HCT116 (cell line): ENCODE results near the gene SERINC5. TPM values are rescaled to one million over a fixed set of nuclear protein-coding genes. Genes with fewer than 3 reads are reported as not detected.

Source experiments
- ATAC-seq: fragments of 200-7000 bp; cut with Tn5 transposase; 2 replicates; pipeline ENCODE4 v1.9.1; 2020; ENCODE audit warnings: mild to moderate bottlenecking, moderate library complexity
- BruUV-seq: library from RNA; stranded (reverse); fragments of 400-500 nt; replicated peaks from 2 replicates; lab custom pipeline; 2021; lab: Mats Ljungman, UMichigan
- CTCF ChIA-PET: fragments of 300-600 bp; sonication (Branson Sonifier 250); formaldehyde crosslinking; loops from one replicate; lab custom pipeline; 2021; ENCODE audit warnings: antibody characterized with exemption; lab: Charles Lee
- POLR2A ChIA-PET: fragments of 300-600, 350-600 bp; sonication (Branson Sonifier 250); formaldehyde crosslinking; loops from one replicate; lab custom pipeline; 2021; ENCODE audit warnings: antibody characterized with exemption; lab: Charles Lee
- RAD21 ChIA-PET, 2 experiments: fragments of 300-600 bp; sonication (Branson Sonifier 250); formaldehyde crosslinking; loops; one replicate each; lab custom pipeline; 2023; ENCODE audit warnings: low total read pairs in 2 of 2; ENCODE audit not compliant: uncharacterized antibody in 2 of 2, unreplicated experiment in 2 of 2, low non-redundant PET in 1 of 2; lab: Charles Lee
- DNase-seq: peaks from one replicate; pipeline ENCODE4 v3.0.0-alpha.2; 2010; ENCODE audit warnings: low read depth, low spot score
- H2AFZ ChIP-seq: fragments of 200-600 bp; shearing (Covaris generic), sonication (generic); 2 replicates; pipeline ENCODE4 v1.6.1; 2017; ENCODE audit warnings: low read depth, mixed run types, mixed read lengths, antibody characterized with exemption, low read length; ENCODE audit not compliant: poor library complexity, severe bottlenecking
- H3K27ac ChIP-seq: 2 replicates; pipeline ENCODE4 v1.5.1; 2012; ENCODE audit warnings: low read depth, low read length
- H3K27me3 ChIP-seq: fragments of 200-600 bp; sonication (generic); 2 replicates; pipeline ENCODE4 v1.6.1; 2016; ENCODE audit warnings: mixed run types, low read length, mixed read lengths; ENCODE audit not compliant: insufficient read depth
- H3K36me3 ChIP-seq, 2 experiments: fragments of 200-500 bp in 1 of 2; fragments of 200-600 bp in 1 of 2; sonication (Bioruptor generic) in 1 of 2; sonication (generic) in 1 of 2; 2 replicates each; pipeline versions ENCODE4 v1.5.1 to v1.6.1; 2014 to 2016; ENCODE audit warnings: low read length in 2 of 2, inconsistent platforms in 1 of 2, mixed read lengths in 1 of 2, mixed run types in 1 of 2; ENCODE audit not compliant: insufficient read depth in 2 of 2, control insufficient read depth in 1 of 2
- H3K4me1 ChIP-seq, 2 experiments: fragments of 200-600 bp in 1 of 2; sonication (generic) in 1 of 2; 2 replicates each; pipeline versions ENCODE4 v1.5.1 to v1.6.1; 2012 to 2017; ENCODE audit warnings: low read length in 2 of 2, inconsistent platforms in 1 of 2, mild to moderate bottlenecking in 1 of 2, mixed read lengths in 1 of 2, mixed run types in 1 of 2, moderate library complexity in 1 of 2; ENCODE audit not compliant: insufficient read depth in 2 of 2, control insufficient read depth in 1 of 2
- H3K4me2 ChIP-seq: fragments of 200-600 bp; sonication (generic); 2 replicates; pipeline ENCODE4 v1.6.1; 2017; ENCODE audit warnings: mixed run types, low read length, mixed read lengths
- H3K4me3 ChIP-seq, 2 experiments: fragments of 200-600 bp in 1 of 2; sonication (generic) in 1 of 2; replicated peaks in 1 of 2; 2 replicates each; pipeline ENCODE4 v1.5.1; 2011 to 2016; ENCODE audit warnings: low read length in 2 of 2, control low read depth in 1 of 2, low read depth in 1 of 2, mild to moderate bottlenecking in 1 of 2, mixed read lengths in 1 of 2, mixed run types in 1 of 2
- H3K79me2 ChIP-seq: fragments of 200-600 bp; sonication (generic); 2 replicates; pipeline ENCODE4 v1.6.1; 2017; ENCODE audit warnings: mild to moderate bottlenecking, mixed run types, low read length, moderate library complexity, mixed read lengths; ENCODE audit not compliant: insufficient read depth
- H3K9ac ChIP-seq: fragments of 200-600 bp; sonication (generic); 2 replicates; pipeline ENCODE4 v1.6.1; 2016; ENCODE audit warnings: low read length, mixed read lengths
- H3K9me2 ChIP-seq: fragments of 200-600 bp; sonication (generic), shearing (Covaris generic); 2 replicates; pipeline ENCODE4 v1.6.1; 2017; ENCODE audit warnings: mixed run types, mild to moderate bottlenecking, moderate library complexity; ENCODE audit not compliant: insufficient read depth
- H3K9me3 ChIP-seq, 2 experiments: fragments of 200-500 bp in 1 of 2; fragments of 200-600 bp in 1 of 2; sonication (Bioruptor generic) in 1 of 2; sonication (generic) in 1 of 2; 2 replicates each; pipeline ENCODE4 v1.6.1; 2014 to 2017; ENCODE audit warnings: low read length in 2 of 2, mixed read lengths in 2 of 2, inconsistent platforms in 1 of 2, low read depth in 1 of 2, mild to moderate bottlenecking in 1 of 2, mixed run types in 1 of 2, moderate library complexity in 1 of 2; ENCODE audit not compliant: control insufficient read depth in 1 of 2, insufficient read depth in 1 of 2
- H4K20me1 ChIP-seq: fragments of 200-600 bp; sonication (generic), shearing (Covaris generic); 2 replicates; pipeline ENCODE4 v1.6.1; 2017; ENCODE audit warnings: mixed run types, mild to moderate bottlenecking, moderate library complexity; ENCODE audit not compliant: insufficient read depth
- CBX3 ChIP-seq: IDR thresholded peaks from 2 replicates; pipeline ENCODE4 v1.6.1; 2012; ENCODE audit warnings: low read depth
- EGR1 ChIP-seq: IDR thresholded peaks from 2 replicates; pipeline ENCODE4 v1.6.1; 2012; ENCODE audit warnings: low read depth
- EZH2 ChIP-seq: fragments of 200-600 bp; sonication (generic); IDR thresholded peaks from 2 replicates; pipeline ENCODE4 v1.6.1; 2017; ENCODE audit warnings: antibody characterized with exemption, mixed run types
- EZH2phosphoT487 ChIP-seq: fragments of 200-600 bp; IDR thresholded peaks from 2 replicates; pipeline ENCODE4 v1.6.1; 2018; ENCODE audit warnings: antibody characterized with exemption, borderline replicate concordance
- FOSL1 ChIP-seq: IDR thresholded peaks from 2 replicates; pipeline ENCODE4 v1.6.1; 2012; ENCODE audit warnings: low read depth
- RAD21 ChIP-seq: IDR thresholded peaks from 2 replicates; pipeline ENCODE4 v1.6.1; 2012; ENCODE audit warnings: low read depth, mild to moderate bottlenecking
- YY1 ChIP-seq: IDR thresholded peaks from 2 replicates; pipeline ENCODE4 v1.6.1; 2011; ENCODE audit warnings: low read length, low read depth, moderate library complexity, mild to moderate bottlenecking; ENCODE audit not compliant: insufficient replicate concordance; ENCODE audit errors: extremely low read depth
- ZNF274 ChIP-seq: fragments of 200-500 bp; sonication (Bioruptor generic); IDR thresholded peaks from 2 replicates; pipeline ENCODE4 v1.6.1; 2014; ENCODE audit warnings: mild to moderate bottlenecking, low read depth, low read length, inconsistent platforms
- intact Hi-C: fragments of 100-400 bp; cut with micrococcal nuclease; formaldehyde crosslinking; loops from 2 replicates; pipeline ENCODE4 v1.10.0; 2022
- total RNA-seq: library from RNA; stranded (reverse); gene quantifications from one replicate; pipeline ENCODE4 v1.2.1, GENCODE V29; 2021; ENCODE audit not compliant: unreplicated experiment
- TF ChIP-seq, protein P1 (sequence below), 3 experiments: fragments of 200-600 bp in 1 of 3; sonication (generic) in 1 of 3; IDR thresholded peaks in 2 of 3; conservative IDR thresholded peaks in 1 of 3; 2 replicates each; pipeline ENCODE4 v1.5.1; 2012 to 2017; ENCODE audit warnings: low read depth in 2 of 3, low read length in 2 of 3, antibody characterized with exemption in 1 of 3, borderline replicate concordance in 1 of 3, control low read depth in 1 of 3, mild to moderate bottlenecking in 1 of 3, mixed read lengths in 1 of 3, mixed run types in 1 of 3, moderate library complexity in 1 of 3; ENCODE audit not compliant: insufficient read depth in 1 of 3
- TF ChIP-seq, protein P2 (sequence below): IDR thresholded peaks from 2 replicates; pipeline ENCODE4 v1.6.1; 2012

Gene SERINC5
- total RNA-seq, 1 experiment from 2014 or later: 39.3 TPM

DNA sequence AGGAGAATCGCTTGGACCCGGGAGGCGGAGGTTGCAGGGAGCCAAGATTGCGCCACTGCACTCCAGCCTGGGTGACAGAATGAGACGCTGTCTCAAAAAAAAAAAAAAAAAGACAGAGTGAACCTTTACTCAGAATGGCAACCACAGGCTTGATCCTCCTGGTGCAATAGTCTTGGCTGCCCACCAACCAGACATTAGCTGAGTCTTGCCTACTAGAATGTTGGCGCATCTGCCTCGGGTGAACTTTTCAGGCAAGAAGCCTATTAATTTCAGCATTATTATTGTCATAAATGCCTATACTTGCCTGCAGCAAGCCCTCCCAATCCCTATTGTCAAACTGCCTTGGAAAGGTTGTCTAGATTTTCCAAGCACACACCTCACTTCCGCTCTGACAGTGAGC is 4.2 kb downstream of the SERINC5 start:
- Histone ChIP-seq H3K36me3 (no peaks in the 10 kb centered on the region), H3K27me3 (no peaks in the 10 kb centered on the region), H3K9me3 (no peaks in the 10 kb centered on the region), H3K4me3 (no peak overlapping the region), H3K27ac (no peak overlapping the region), H3K4me1 (peaks cover 23 to 36% of the 10 kb centered on the region in 2 experiments), H2AFZ (no peak overlapping the region), H3K79me2 (peaks cover 51% of the 10 kb centered on the region), H3K9me2 (no peaks in the 10 kb centered on the region), H4K20me1 (no peaks in the 10 kb centered on the region), H3K9ac (no peak overlapping the region), H3K4me2 (no peak overlapping the region)
- ChIA-PET CTCF (no interaction called here), RAD21 (no interaction called here), POLR2A (no interaction called here)
- no peak for DNase-seq
- ATAC-seq: no peak
- no TSS peak for BruUV-seq
- TF ChIP-seq CBX3 (no peak), EGR1 (no peak), EZH2phosphoT487 (no peak), FOSL1 (no peak), YY1 (no peak), ZNF274 (no peak), RAD21 (no peak), EZH2 (no peak)
- TF ChIP-seq, protein P1, sequence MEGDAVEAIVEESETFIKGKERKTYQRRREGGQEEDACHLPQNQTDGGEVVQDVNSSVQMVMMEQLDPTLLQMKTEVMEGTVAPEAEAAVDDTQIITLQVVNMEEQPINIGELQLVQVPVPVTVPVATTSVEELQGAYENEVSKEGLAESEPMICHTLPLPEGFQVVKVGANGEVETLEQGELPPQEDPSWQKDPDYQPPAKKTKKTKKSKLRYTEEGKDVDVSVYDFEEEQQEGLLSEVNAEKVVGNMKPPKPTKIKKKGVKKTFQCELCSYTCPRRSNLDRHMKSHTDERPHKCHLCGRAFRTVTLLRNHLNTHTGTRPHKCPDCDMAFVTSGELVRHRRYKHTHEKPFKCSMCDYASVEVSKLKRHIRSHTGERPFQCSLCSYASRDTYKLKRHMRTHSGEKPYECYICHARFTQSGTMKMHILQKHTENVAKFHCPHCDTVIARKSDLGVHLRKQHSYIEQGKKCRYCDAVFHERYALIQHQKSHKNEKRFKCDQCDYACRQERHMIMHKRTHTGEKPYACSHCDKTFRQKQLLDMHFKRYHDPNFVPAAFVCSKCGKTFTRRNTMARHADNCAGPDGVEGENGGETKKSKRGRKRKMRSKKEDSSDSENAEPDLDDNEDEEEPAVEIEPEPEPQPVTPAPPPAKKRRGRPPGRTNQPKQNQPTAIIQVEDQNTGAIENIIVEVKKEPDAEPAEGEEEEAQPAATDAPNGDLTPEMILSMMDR (IDR thresholded peaks at IDR 0.05 in 2 of 3, conservative IDR thresholded peaks at IDR 0.05 in 1 of 3; ENCODE audit: borderline replicate concordance in 1 of 3, insufficient read depth in 1 of 3, low read depth in 2 of 3, low read length in 2 of 3): no peak
- TF ChIP-seq, protein P2, sequence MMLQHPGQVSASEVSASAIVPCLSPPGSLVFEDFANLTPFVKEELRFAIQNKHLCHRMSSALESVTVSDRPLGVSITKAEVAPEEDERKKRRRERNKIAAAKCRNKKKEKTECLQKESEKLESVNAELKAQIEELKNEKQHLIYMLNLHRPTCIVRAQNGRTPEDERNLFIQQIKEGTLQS: no peak
- intact Hi-C loops: no loop called here
